BLaER1 treated with 17β-estradiol and CSF1 and Interleukin-3, amounts not matched to agents 10 nM and 100 nM (cell line): Measurements from ENCODE around the gene IFNGR1.

Source experiments
- H3K27ac ChIP-seq, 11 experiments: shearing (Covaris generic); formaldehyde crosslinking; 2 replicates each; pipeline ENCODE4 v1.8.1; 2022
- H3K27me3 ChIP-seq, 11 experiments: shearing (Covaris generic); formaldehyde crosslinking; 2 replicates each; pipeline ENCODE4 v1.8.1; 2022
- H3K36me3 ChIP-seq, 11 experiments: shearing (Covaris generic); formaldehyde crosslinking; 2 replicates each; pipeline ENCODE4 v1.8.1; 2022
- H3K4me1 ChIP-seq, 10 experiments: shearing (Covaris generic); formaldehyde crosslinking; 2 replicates each; pipeline ENCODE4 v1.8.1; 2022
- H3K4me2 ChIP-seq, 11 experiments: shearing (Covaris generic); formaldehyde crosslinking; 2 replicates each; pipeline ENCODE4 v1.8.1; 2022
- H3K4me3 ChIP-seq, 10 experiments: shearing (Covaris generic); formaldehyde crosslinking; 2 replicates each; pipeline ENCODE4 v1.8.1; 2022
- H3K9ac ChIP-seq, 11 experiments: shearing (Covaris generic); formaldehyde crosslinking; 2 replicates each; pipeline ENCODE4 v1.8.1; 2022
- H3K9me3 ChIP-seq, 11 experiments: shearing (Covaris generic); formaldehyde crosslinking; replicated peaks in 1 of 11; 2 replicates each; pipeline ENCODE4 v1.8.1; 2022
- H4K20me1 ChIP-seq, 11 experiments: shearing (Covaris generic); formaldehyde crosslinking; 2 replicates each; pipeline ENCODE4 v1.8.1; 2022
- Cebpa-rat ChIP-seq, 11 experiments: shearing (Covaris generic); IDR thresholded peaks; 2 replicates each; pipeline ENCODE4 v1.8.1; 2022

The IFNGR1 gene

GRCh38 chr6:137156650-137157049, 62.5 kb downstream of the IFNGR1 start:
- no peak for TF ChIP-seq Cebpa-rat (IDR thresholded peaks at IDR 0.05)
- peaks cover 25 to 36% (median 29%) of the 10 kb centered on the region in 10 experiments for H3K4me1 ChIP-seq
- no peaks in the 10 kb centered on the region for H3K36me3 ChIP-seq
- H3K27me3 ChIP-seq: no peaks in the 10 kb centered on the region
- no peak overlapping the region for H3K9ac ChIP-seq
- H3K4me3 ChIP-seq: no peak overlapping the region
- H3K27ac ChIP-seq: peak overlapping the region in 8 of 11 experiments; percentile 62 to 79 (median 72); a peak in 13 of 22 replicates
- H3K4me2 ChIP-seq: peak overlapping the region; percentile 33 to 85 (median 73); a peak in 18 of 22 replicates
- H4K20me1 ChIP-seq: no peaks in the 10 kb centered on the region
- H3K9me3 ChIP-seq: peaks cover 18 to 81% (median 63%) of the 10 kb centered on the region in 11 experiments; a peak in 20 of 22 replicates

- Histone ChIP-seq H3K9ac (peak overlapping the region in 5 of 11 experiments; percentile 5 to 49 (median 33); a peak in 3 of 22 replicates), H3K4me3 (peak overlapping the region in 2 of 10 experiments; percentile 26 to 32; a peak in 1 of 20 replicates), H3K27me3 (no peaks in the 10 kb centered on the region), H3K9me3 (peaks cover 27 to 83% (median 65%) of the 10 kb centered on the region in 11 experiments), H3K4me1 (peaks cover 25 to 36% (median 29%) of the 10 kb centered on the region in 10 experiments), H3K4me2 (peak overlapping the region; percentile 58 to 85 (median 73)), H3K27ac (peak overlapping the region in 9 of 11 experiments; percentile 62 to 79 (median 72); a peak in 18 of 22 replicates), H3K36me3 (no peaks in the 10 kb centered on the region), H4K20me1 (no peaks in the 10 kb centered on the region)
- TF ChIP-seq Cebpa-rat (IDR thresholded peaks at IDR 0.05): peak in 8 of 11 experiments; percentile 18 to 77 (median 68); a peak in 15 of 22 replicates
These were observed 63.4 kb downstream of the IFNGR1 start for GRCh38 chr6:137155830-137156229.

- Histone ChIP-seq H3K4me1 (peaks cover 6 to 20% (median 11%) of the 10 kb centered on the region in 10 experiments), H3K4me3 (no peak overlapping the region), H3K9ac (no peak overlapping the region), H3K27me3 (no peaks in the 10 kb centered on the region), H3K4me2 (no peak overlapping the region), H3K27ac (no peak overlapping the region), H3K9me3 (peaks cover 31 to 44% (median 39%) of the 10 kb centered on the region in 11 experiments), H4K20me1 (no peaks in the 10 kb centered on the region), H3K36me3 (no peaks in the 10 kb centered on the region)
- TF ChIP-seq Cebpa-rat (IDR thresholded peaks at IDR 0.05): no peak
These were observed 69.1 kb downstream of the IFNGR1 start for GRCh38 chr6:137150072-137150471.

- H3K4me2 ChIP-seq: peak overlapping the region in 2 of 11 experiments; percentile 4 to 8; a peak in 1 of 22 replicates
- TF ChIP-seq Cebpa-rat (IDR thresholded peaks at IDR 0.05): no peak
These were observed 70.2 kb downstream of the IFNGR1 start for GRCh38 chr6:137149035-137149393.

GRCh38 chr6:137148306-137149034, 70.7 kb downstream of the IFNGR1 start:
- H3K27ac ChIP-seq: no peak overlapping the region
- H3K4me2 ChIP-seq: peak overlapping the region in 4 of 11 experiments; percentile 4 to 24 (median 11); a peak in 7 of 22 replicates

More at GRCh38 chr6:137149035-137149393, 70.2 kb downstream of the IFNGR1 start:
- H3K4me3 ChIP-seq: no peak overlapping the region
- H3K9ac ChIP-seq: no peak overlapping the region
- H3K27me3 ChIP-seq: no peaks in the 10 kb centered on the region
- H3K4me1 ChIP-seq: peaks cover 0 to 10% (median 1%) of the 10 kb centered on the region in 10 experiments; a peak in 9 of 20 replicates
- peaks cover 27 to 35% (median 31%) of the 10 kb centered on the region in 11 experiments for H3K9me3 ChIP-seq
- H4K20me1 ChIP-seq: no peaks in the 10 kb centered on the region
- H3K27ac ChIP-seq: no peak overlapping the region
- H3K36me3 ChIP-seq: no peaks in the 10 kb centered on the region

More at GRCh38 chr6:137148306-137149034, 70.7 kb downstream of the IFNGR1 start:
- Histone ChIP-seq H3K4me1 (peaks cover 0 to 8% (median 0%) of the 10 kb centered on the region in 10 experiments; a peak in 5 of 20 replicates), H3K36me3 (no peaks in the 10 kb centered on the region), H3K27me3 (no peaks in the 10 kb centered on the region), H4K20me1 (no peaks in the 10 kb centered on the region), H3K4me3 (no peak overlapping the region), H3K9ac (no peak overlapping the region), H3K9me3 (peaks cover 27 to 31% (median 30%) of the 10 kb centered on the region in 11 experiments)
- peak in 2 of 11 experiments; percentile 12 to 16; a peak in 1 of 22 replicates for TF ChIP-seq Cebpa-rat (IDR thresholded peaks at IDR 0.05)
